ENCODE results near the gene ZFP90. TPM values are rescaled to one million over a fixed set of nuclear protein-coding genes. Genes with fewer than 3 reads are reported as not detected.

The ZFP90 gene
- total RNA-seq, 1 experiment from 2014 or later = 12.8 TPM

DNA sequence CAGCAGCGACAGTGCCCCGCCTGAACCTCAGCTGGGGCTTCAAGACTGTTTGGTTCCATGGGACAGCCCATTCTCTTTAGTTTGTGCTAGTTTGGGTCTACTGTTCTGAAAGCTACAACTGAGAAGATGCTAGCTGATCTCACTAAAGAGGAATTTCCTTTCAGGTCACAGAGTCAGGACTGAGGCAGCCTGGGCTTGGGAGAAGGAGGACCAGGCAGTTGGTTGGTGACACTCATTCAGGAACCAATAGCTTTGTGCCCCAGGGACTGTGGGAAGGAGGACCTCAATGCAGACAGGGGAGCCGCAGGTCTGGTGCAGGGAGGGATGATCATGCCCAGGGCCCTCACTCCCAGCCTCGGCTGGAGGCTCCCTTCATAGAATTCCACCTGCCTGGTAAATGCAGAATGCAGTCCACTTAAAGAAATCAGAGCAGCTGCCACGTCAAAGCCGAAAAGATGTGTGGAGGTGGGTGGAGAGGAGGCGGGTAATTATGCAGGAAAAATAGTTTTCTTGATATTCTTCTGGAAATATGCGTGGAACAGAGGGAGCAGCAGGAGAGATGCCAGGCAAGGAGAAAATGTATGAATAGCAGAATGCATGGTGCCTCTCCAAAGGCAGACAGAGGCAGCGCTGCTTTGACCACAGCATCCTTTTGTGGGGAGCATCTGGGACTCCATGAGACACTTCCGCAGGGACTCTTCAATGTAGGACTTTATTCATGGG is 32.6 kb upstream of the ZFP90 start:
- H4K8ac ChIP-seq (replicated peaks; ENCODE audit: insufficient read length, low read depth, low read length) = no peak overlapping the region
- H4K20me1 ChIP-seq (ENCODE audit: control insufficient read depth, insufficient read depth, insufficient read length) = no peaks in the 10 kb centered on the region
- peaks cover 39% of the 10 kb centered on the region for H3K27me3 Mint-ChIP-seq (ENCODE audit: low read depth)
- TF ChIP-seq, protein P1, sequence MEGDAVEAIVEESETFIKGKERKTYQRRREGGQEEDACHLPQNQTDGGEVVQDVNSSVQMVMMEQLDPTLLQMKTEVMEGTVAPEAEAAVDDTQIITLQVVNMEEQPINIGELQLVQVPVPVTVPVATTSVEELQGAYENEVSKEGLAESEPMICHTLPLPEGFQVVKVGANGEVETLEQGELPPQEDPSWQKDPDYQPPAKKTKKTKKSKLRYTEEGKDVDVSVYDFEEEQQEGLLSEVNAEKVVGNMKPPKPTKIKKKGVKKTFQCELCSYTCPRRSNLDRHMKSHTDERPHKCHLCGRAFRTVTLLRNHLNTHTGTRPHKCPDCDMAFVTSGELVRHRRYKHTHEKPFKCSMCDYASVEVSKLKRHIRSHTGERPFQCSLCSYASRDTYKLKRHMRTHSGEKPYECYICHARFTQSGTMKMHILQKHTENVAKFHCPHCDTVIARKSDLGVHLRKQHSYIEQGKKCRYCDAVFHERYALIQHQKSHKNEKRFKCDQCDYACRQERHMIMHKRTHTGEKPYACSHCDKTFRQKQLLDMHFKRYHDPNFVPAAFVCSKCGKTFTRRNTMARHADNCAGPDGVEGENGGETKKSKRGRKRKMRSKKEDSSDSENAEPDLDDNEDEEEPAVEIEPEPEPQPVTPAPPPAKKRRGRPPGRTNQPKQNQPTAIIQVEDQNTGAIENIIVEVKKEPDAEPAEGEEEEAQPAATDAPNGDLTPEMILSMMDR (conservative IDR thresholded peaks at IDR 0.05) = no peak
- H4K5ac ChIP-seq (ENCODE audit: insufficient read length, low read depth, low read length) = no peak overlapping the region
- H3K36me3 Mint-ChIP-seq (ENCODE audit: insufficient read depth in 1 of 3, low read depth in 3 of 3) = no peaks in the 10 kb centered on the region
- H3K4me1 ChIP-seq (ENCODE audit: insufficient read depth, low read length) = no peaks in the 10 kb centered on the region
- H2BK120ac ChIP-seq (ENCODE audit: low read depth, low read length, poor library complexity, severe bottlenecking) = no peak overlapping the region
- H3K14ac ChIP-seq (ENCODE audit: insufficient read depth, low read length) = no peak overlapping the region
- H3K4me2 ChIP-seq (ENCODE audit: insufficient read depth, insufficient read length, low read length) = no peak overlapping the region
- H3K4me3 Mint-ChIP-seq = no peak overlapping the region
- no peaks in the 10 kb centered on the region for H3K79me1 ChIP-seq (ENCODE audit: insufficient read depth, low read depth, low read length, poor library complexity, severe bottlenecking)
- no peak overlapping the region for H3K23ac ChIP-seq (ENCODE audit: insufficient read length, low read depth, low read length)
- DNase-seq = no peak
- no peaks in the 10 kb centered on the region for H3K9me3 ChIP-seq (ENCODE audit: control insufficient read depth, low read depth, low read length)
- no peak overlapping the region for H3K56ac ChIP-seq (ENCODE audit: insufficient read length, low read depth, low read length)
- no peaks in the 10 kb centered on the region for H3K4me1 Mint-ChIP-seq
- H3T11ph ChIP-seq (ENCODE audit: low read length) = no peak overlapping the region
- H3K27ac Mint-ChIP-seq = no peak overlapping the region
- H3K18ac ChIP-seq (ENCODE audit: insufficient read length, low read depth, low read length) = no peak overlapping the region
- H3K79me2 ChIP-seq (ENCODE audit: insufficient read depth, low read length) = no peaks in the 10 kb centered on the region
- no peak overlapping the region for H4K91ac ChIP-seq (ENCODE audit: insufficient read length, low read depth, low read length)
- no peak overlapping the region for H3K9ac ChIP-seq (ENCODE audit: extremely low read depth, insufficient read length, low read length)
- H2BK15ac ChIP-seq (ENCODE audit: low read depth, low read length) = no peak overlapping the region
- no peaks in the 10 kb centered on the region for H3K23me2 ChIP-seq (ENCODE audit: insufficient read length, low read depth, low read length, poor library complexity, severe bottlenecking)
- H2BK5ac ChIP-seq (ENCODE audit: insufficient read length, low read length) = no peak overlapping the region
- 100% methylated on average over 1 of the region's 10 CpGs for WGBS (ENCODE audit: extremely low coverage, insufficient read length, low lambda C conversion rate)
- no peaks in the 10 kb centered on the region; the same call in 1 of the 2 replicates for H3K27me3 ChIP-seq (ENCODE audit: insufficient read depth, low read length)
- H3K4ac ChIP-seq (ENCODE audit: low read depth, low read length) = no peak overlapping the region
- H2AK5ac ChIP-seq (ENCODE audit: insufficient read length, low read length) = no peak overlapping the region
- no peak overlapping the region for H2BK12ac ChIP-seq (ENCODE audit: insufficient read length, low read depth, low read length)
- H3K27ac ChIP-seq (ENCODE audit: insufficient read length, low read depth, low read length) = no peak overlapping the region
- no peak overlapping the region for H2BK20ac ChIP-seq (ENCODE audit: low read depth, low read length, poor library complexity, severe bottlenecking)
- H2AFZ ChIP-seq (ENCODE audit: low read length) = no peak overlapping the region
- no peaks in the 10 kb centered on the region; a peak in 1 of 5 replicates for H3K9me3 Mint-ChIP-seq

All from H9 (cell line).